Endothelial cell (in vitro differentiated cells): ENCODE data around the gene MCM7. TPM values are rescaled to one million over a fixed set of nuclear protein-coding genes. Genes with fewer than 3 reads are reported as not detected.

Experiments used
- DNase-seq: peaks from one replicate; pipeline ENCODE4 v3.0.0; 2021; ENCODE audit warnings: low spot score
- H3K27ac Mint-ChIP-seq: one replicate; pipeline ENCODE4 v1.8.0; 2021; ENCODE audit warnings: mixed read lengths, inconsistent platforms; ENCODE audit not compliant: unreplicated experiment
- H3K27me3 Mint-ChIP-seq: one replicate; pipeline ENCODE4 v1.8.0; 2021; ENCODE audit warnings: mild to moderate bottlenecking, moderate library complexity, mixed read lengths, inconsistent platforms; ENCODE audit not compliant: unreplicated experiment
- H3K36me3 Mint-ChIP-seq: one replicate; pipeline ENCODE4 v1.8.0; 2021; ENCODE audit warnings: mild to moderate bottlenecking, low read depth, mixed read lengths, inconsistent platforms; ENCODE audit not compliant: unreplicated experiment
- H3K4me1 Mint-ChIP-seq: one replicate; pipeline ENCODE4 v1.8.0; 2021; ENCODE audit warnings: mild to moderate bottlenecking, mixed read lengths, inconsistent platforms; ENCODE audit not compliant: unreplicated experiment
- H3K4me3 Mint-ChIP-seq: one replicate; pipeline ENCODE4 v1.8.0; 2021; ENCODE audit warnings: mild to moderate bottlenecking, mixed read lengths, inconsistent platforms; ENCODE audit not compliant: unreplicated experiment
- H3K9me3 Mint-ChIP-seq: one replicate; pipeline ENCODE4 v1.8.0; 2021; ENCODE audit warnings: mixed read lengths, inconsistent platforms; ENCODE audit not compliant: unreplicated experiment
- total RNA-seq: library from RNA; stranded (reverse); fragmentation: NEBNext Ultra II Directional; extraction: Animal tissue kit (Norgen Biotek cat#: 25700); gene quantifications from one replicate; pipeline ENCODE4 v1.2.1, GENCODE V29; 2021; ENCODE audit not compliant: unreplicated experiment
- TF ChIP-seq, protein P1 (sequence below): fragments of 200-600 bp; sonication (generic); IDR thresholded peaks from one replicate; pipeline ENCODE4 v1.5.0; 2021; ENCODE audit warnings: antibody characterized with exemption; ENCODE audit not compliant: unreplicated experiment

The MCM7 gene
- total RNA-seq, 1 donor from 2014 or later: 119 TPM

DNA sequence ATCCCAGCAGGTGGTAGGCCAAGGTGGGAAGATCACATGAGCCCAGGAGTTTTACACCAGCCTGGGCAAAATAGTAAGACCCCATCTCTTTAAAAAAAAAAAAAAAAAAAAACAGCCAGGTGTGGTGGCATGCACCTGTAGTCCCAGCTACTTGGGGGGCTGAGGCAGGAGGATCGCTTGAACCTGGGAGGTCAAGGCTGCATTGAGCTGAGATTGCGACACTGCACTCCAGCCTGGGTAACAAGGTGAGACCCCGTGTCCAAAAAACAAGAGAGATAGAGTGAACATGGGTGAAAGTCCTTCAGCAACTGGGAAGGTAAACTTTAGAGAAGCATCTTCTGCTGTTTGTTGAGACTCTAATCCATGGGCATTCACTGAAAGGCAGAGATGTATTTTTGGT is 41.3 kb upstream of the MCM7 start:
- H3K27me3 Mint-ChIP-seq: no peaks in the 10 kb centered on the region
- no peak overlapping the region for H3K27ac Mint-ChIP-seq
- no peaks in the 10 kb centered on the region for H3K4me1 Mint-ChIP-seq
- TF ChIP-seq, protein P1, sequence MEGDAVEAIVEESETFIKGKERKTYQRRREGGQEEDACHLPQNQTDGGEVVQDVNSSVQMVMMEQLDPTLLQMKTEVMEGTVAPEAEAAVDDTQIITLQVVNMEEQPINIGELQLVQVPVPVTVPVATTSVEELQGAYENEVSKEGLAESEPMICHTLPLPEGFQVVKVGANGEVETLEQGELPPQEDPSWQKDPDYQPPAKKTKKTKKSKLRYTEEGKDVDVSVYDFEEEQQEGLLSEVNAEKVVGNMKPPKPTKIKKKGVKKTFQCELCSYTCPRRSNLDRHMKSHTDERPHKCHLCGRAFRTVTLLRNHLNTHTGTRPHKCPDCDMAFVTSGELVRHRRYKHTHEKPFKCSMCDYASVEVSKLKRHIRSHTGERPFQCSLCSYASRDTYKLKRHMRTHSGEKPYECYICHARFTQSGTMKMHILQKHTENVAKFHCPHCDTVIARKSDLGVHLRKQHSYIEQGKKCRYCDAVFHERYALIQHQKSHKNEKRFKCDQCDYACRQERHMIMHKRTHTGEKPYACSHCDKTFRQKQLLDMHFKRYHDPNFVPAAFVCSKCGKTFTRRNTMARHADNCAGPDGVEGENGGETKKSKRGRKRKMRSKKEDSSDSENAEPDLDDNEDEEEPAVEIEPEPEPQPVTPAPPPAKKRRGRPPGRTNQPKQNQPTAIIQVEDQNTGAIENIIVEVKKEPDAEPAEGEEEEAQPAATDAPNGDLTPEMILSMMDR: no peak
- H3K9me3 Mint-ChIP-seq: no peaks in the 10 kb centered on the region
- H3K4me3 Mint-ChIP-seq: no peak overlapping the region
- DNase-seq: no peak
- H3K36me3 Mint-ChIP-seq: no peaks in the 10 kb centered on the region

DNA sequence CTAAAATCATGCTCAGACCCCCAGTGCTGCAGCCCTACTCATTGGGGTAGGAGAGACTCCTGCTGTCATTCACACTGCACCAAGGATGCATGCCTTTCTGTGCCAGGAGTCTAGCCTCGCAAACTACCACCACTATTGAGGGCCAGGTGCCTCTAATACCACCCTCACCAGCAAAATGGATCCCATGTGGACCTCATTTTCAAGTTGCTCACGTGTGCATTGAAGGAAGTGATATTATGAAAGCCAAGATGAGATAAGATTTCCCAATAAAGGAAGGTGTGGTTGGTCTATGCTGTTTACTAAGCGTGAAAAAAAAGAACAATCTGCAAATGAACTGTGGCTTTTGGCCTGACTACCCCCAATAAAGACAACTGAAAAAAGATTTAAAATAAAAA is 40.4 kb upstream of the MCM7 start:
- no peaks in the 10 kb centered on the region for H3K4me1 Mint-ChIP-seq
- no peaks in the 10 kb centered on the region for H3K9me3 Mint-ChIP-seq
- H3K4me3 Mint-ChIP-seq: no peak overlapping the region
- no peaks in the 10 kb centered on the region for H3K36me3 Mint-ChIP-seq
- no peak for DNase-seq
- H3K27me3 Mint-ChIP-seq: no peaks in the 10 kb centered on the region
- TF ChIP-seq, protein P1: no peak
- H3K27ac Mint-ChIP-seq: no peak overlapping the region

DNA sequence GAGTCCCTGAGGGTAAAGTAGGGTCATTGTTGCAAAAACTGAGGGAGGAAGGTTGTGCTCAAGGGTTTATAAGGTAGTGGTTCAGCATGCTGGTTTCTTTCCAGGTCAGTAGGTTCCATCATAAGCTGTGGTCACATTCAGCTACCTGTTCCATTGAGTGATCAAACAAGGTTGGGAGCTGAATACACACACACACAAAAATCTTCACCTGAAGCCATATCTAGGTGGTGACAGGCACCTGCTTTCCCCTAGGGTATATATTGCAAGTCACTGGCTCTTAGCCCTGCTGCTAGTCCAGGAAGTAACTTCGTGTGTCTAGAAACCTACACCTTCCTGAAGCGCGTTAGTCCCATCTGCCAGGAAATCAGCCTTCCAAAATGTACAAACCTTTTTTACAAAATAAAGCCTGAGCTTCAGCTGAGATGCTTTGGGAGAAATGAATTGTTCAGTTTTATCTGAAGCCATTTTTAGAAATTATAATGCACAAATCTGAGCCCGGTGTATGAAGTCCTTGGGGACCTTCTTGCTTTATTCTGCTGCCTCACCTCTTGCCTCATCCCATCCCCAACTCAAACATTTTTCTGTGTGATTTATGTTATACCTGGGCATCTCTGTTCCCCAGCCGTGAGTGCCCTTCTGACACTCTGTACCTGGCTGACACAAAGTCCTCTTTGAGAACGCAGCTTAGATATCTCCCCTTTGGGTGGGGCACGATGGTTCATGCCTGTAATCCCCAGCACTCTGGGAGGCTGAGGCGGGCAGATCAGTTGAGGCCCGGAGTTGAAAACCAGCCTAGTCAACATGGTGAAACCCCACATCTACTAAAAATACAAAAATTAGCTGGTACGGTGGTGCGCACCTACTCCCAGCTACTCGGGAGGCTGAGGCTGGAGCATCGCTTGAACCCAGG is 36.9 kb upstream of the MCM7 start:
- Mint-ChIP-seq H3K4me3 (no peak overlapping the region), H3K36me3 (no peaks in the 10 kb centered on the region), H3K27ac (no peak overlapping the region), H3K4me1 (no peaks in the 10 kb centered on the region), H3K27me3 (no peaks in the 10 kb centered on the region), H3K9me3 (no peaks in the 10 kb centered on the region)
- no peak for DNase-seq
- TF ChIP-seq, protein P1: no peak

DNA sequence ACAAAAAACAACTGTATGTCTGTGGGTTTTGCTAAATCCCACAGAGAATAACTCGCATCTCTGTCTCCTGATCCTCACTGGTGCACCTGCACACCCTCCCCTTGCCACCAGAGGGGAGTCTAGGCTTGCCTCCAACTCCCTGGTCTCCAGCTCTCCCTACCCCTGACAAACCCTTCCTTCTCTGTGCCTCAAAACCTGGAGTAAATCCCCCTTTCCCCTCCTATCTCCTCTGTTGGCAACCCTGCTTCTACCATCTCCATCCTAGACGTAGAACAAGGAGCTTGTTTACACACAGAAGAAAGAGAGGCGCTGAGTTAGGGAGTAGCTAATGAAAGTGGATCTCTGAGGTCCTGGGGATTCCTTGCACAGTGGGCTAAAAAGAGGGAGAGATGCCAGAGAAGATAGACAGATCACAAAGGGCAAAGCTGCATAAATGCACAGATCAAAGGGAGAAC is 31.5 kb upstream of the MCM7 start:
- peak; percentile 70 for DNase-seq
- H3K36me3 Mint-ChIP-seq: no peaks in the 10 kb centered on the region
- no peaks in the 10 kb centered on the region for H3K27me3 Mint-ChIP-seq
- no peak overlapping the region for H3K27ac Mint-ChIP-seq
- no peaks in the 10 kb centered on the region for H3K9me3 Mint-ChIP-seq
- peak overlapping the region; percentile 49 for H3K4me3 Mint-ChIP-seq
- TF ChIP-seq, protein P1: peak; percentile 58
- peaks cover 3% of the 10 kb centered on the region for H3K4me1 Mint-ChIP-seq

DNA sequence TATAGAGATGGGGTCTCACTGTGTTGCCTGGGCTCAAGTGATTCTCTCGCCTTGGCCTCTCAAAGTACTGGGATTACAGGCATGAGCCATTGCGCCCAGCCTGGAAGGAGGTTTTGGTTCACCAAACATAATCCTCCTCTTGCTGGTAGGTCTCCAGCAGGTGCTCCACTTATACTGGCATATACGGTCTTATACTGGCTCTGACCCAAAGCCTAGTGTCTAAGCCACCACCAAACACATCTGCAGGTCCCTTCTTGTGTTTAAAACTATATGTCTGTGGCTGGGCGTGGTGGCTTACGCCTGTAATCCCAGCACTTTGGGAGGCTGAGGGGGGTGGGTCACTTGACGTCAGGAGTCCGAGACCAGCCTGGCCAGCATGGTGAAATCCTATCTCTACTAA is 30.9 kb upstream of the MCM7 start:
- H3K4me1 Mint-ChIP-seq: peaks cover 3% of the 10 kb centered on the region
- no peaks in the 10 kb centered on the region for H3K36me3 Mint-ChIP-seq
- no peak for DNase-seq
- TF ChIP-seq, protein P1: no peak
- H3K9me3 Mint-ChIP-seq: no peaks in the 10 kb centered on the region
- no peaks in the 10 kb centered on the region for H3K27me3 Mint-ChIP-seq
- no peak overlapping the region for H3K4me3 Mint-ChIP-seq
- no peak overlapping the region for H3K27ac Mint-ChIP-seq
